Stomach (tissue), 4 donors: ENCODE measurements around the gene CDK17.

Source experiments
- CTCF ChIP-seq, 7 experiments: fragments of 450-650 bp in 4 of 7; fragments of 200-600 bp in 3 of 7; sonication (generic) in 3 of 7; IDR thresholded peaks; one replicate each; pipeline ENCODE4 v1.5.1; 2016 to 2019; ENCODE audit warnings: antibody characterized with exemption in 7 of 7, control low read depth in 2 of 7, mild to moderate bottlenecking in 1 of 7
- EP300 ChIP-seq: sonication (generic); formaldehyde crosslinking; IDR thresholded peaks from one replicate; pipeline ENCODE4 v1.6.1; 2017; ENCODE audit warnings: antibody characterized with exemption
- POLR2A ChIP-seq, 4 donors: fragments of 450-650 bp; IDR thresholded peaks; one replicate each; pipeline ENCODE4 v1.6.1; 2016; ENCODE audit warnings: antibody characterized with exemption in 4 of 4, control low read depth in 2 of 4, mild to moderate bottlenecking in 1 of 4, moderate library complexity in 1 of 4
- POLR2AphosphoS5 ChIP-seq, 3 donors: sonication (generic); formaldehyde crosslinking; IDR thresholded peaks; one replicate each; pipeline ENCODE4 v1.6.1; 2016; ENCODE audit warnings: antibody characterized with exemption in 3 of 3

GRCh38 chr12:96236221-96236822, 163.9 kb downstream of the CDK17 start:
- TF ChIP-seq POLR2A (IDR thresholded peaks at IDR 0.05): no peak
- no peak for TF ChIP-seq CTCF (IDR thresholded peaks at IDR 0.05)
- no peak for TF ChIP-seq POLR2AphosphoS5 (IDR thresholded peaks at IDR 0.05)
- no peak for TF ChIP-seq EP300
